GM12878 (cell line): ENCODE measurements around the gene DNMBP. TPM values are rescaled to one million over a fixed set of nuclear protein-coding genes. Genes with fewer than 3 reads are reported as not detected.

Experiments
- ATF3 ChIP-seq: IDR thresholded peaks from 2 replicates; pipeline ENCODE4 v1.6.1; 2011; ENCODE audit warnings: low read depth, mild to moderate bottlenecking, low read length, moderate library complexity, borderline replicate concordance; ENCODE audit errors: extremely low read depth
- BACH1 ChIP-seq: fragments of 450-650 bp; IDR thresholded peaks from 2 replicates; pipeline ENCODE4 v1.6.1; 2017; ENCODE audit warnings: mild to moderate bottlenecking, borderline replicate concordance
- CTCF ChIP-seq, 3 experiments: IDR thresholded peaks in 2 of 3; conservative IDR thresholded peaks in 1 of 3; 2 replicates each; pipeline ENCODE4 v1.5.1; 2011; ENCODE audit warnings: low read depth in 3 of 3, low read length in 3 of 3, mild to moderate bottlenecking in 3 of 3, control low read depth in 2 of 3, moderate library complexity in 2 of 3, inconsistent platforms in 1 of 3, mixed read lengths in 1 of 3; ENCODE audit not compliant: control insufficient read depth in 2 of 3, insufficient read depth in 1 of 3; ENCODE audit errors: extremely low read depth in 1 of 3
- HDAC6 ChIP-seq: fragments of 200-600 bp; sonication (generic); IDR thresholded peaks from one replicate; pipeline ENCODE4 v1.8.0; 2017; ENCODE audit warnings: antibody characterized with exemption; ENCODE audit not compliant: unreplicated experiment
- MYB ChIP-seq: fragments of 150-350 bp; IDR thresholded peaks from 2 replicates; pipeline ENCODE4 v1.6.1; 2014; ENCODE audit warnings: mild to moderate bottlenecking, low read depth, low read length, borderline replicate concordance
- NFYA ChIP-seq: IDR thresholded peaks from 2 replicates; pipeline ENCODE4 v1.6.1; 2011; ENCODE audit warnings: low read depth, mild to moderate bottlenecking, low read length, improper control_type of control experiment, borderline replicate concordance
- NR2C1 ChIP-seq: fragments of 450-650 bp; IDR thresholded peaks from 2 replicates; pipeline ENCODE4 v1.6.1; 2017; ENCODE audit warnings: antibody characterized with exemption, mild to moderate bottlenecking, moderate library complexity
- RCOR1 ChIP-seq: conservative IDR thresholded peaks from 2 replicates; pipeline ENCODE4 v1.6.1; 2012; ENCODE audit warnings: low read depth, low read length, improper control_type of control experiment
- SMAD5 ChIP-seq: IDR thresholded peaks from 2 replicates; pipeline ENCODE4 v1.6.1; 2016; ENCODE audit warnings: antibody characterized with exemption, low read depth
- STAT3 ChIP-seq: IDR thresholded peaks from 2 replicates; pipeline ENCODE4 v1.6.1; 2011; ENCODE audit warnings: low read depth, low read length, improper control_type of control experiment
- TAF1 ChIP-seq: IDR thresholded peaks from 2 replicates; pipeline ENCODE4 v1.6.1; 2011; ENCODE audit warnings: mild to moderate bottlenecking, low read depth, low read length, borderline replicate concordance
- YBX1 ChIP-seq: fragments of 450-650 bp; IDR thresholded peaks from 2 replicates; pipeline ENCODE4 v1.6.1; 2016; ENCODE audit warnings: antibody characterized with exemption
- ZBTB4 ChIP-seq: fragments of 450-650 bp; formaldehyde crosslinking; IDR thresholded peaks from 2 replicates; pipeline ENCODE4 v1.4.0; 2022; ENCODE audit warnings: mild to moderate bottlenecking, moderate library complexity
- ZNF24 ChIP-seq: fragments of 450-650 bp; IDR thresholded peaks from 2 replicates; pipeline ENCODE4 v1.6.1; 2017; ENCODE audit warnings: antibody characterized with exemption, mild to moderate bottlenecking
- polyA plus RNA-seq, 11 experiments: library from polyadenylated mRNA; depleted of rRNA in 4 of 11; unstranded in 6 of 11; stranded (reverse) in 5 of 11; fragments of >200 nt; fragmentation: Nextera tagmentation in 4 of 11; fragmentation: Illumina TruSeq in 1 of 11; extraction: Ambion mirVana in 4 of 11; extraction: Trizol in 1 of 11; gene quantifications; 1 replicate in 1 of 11; 2 replicates in 10 of 11; pipeline versions ENCODE4 v1.2.1 to v1.2.3, GENCODE V29; 2011 to 2016; ENCODE audit warnings: inconsistent platforms in 2 of 11, missing spikeins in 2 of 11, low read depth in 1 of 11
- total RNA-seq, 4 experiments: library from RNA; depleted of rRNA in 3 of 4; stranded (reverse); fragments of >200 nt in 3 of 4; fragmentation: Illumina TruSeq in 1 of 4; extraction: Trizol in 1 of 4; gene quantifications; 2 replicates each; pipeline versions ENCODE4 v1.2.1 to v1.2.3, GENCODE V29; 2013 to 2021

DNMBP gene
- total and polyA plus RNA-seq, 10 of the 15 experiments (the other 5 are each of a cell fraction or from before 2014, with no cell fraction given) = 7.1 to 45.0 (median 22.0) TPM

GRCh38 chr10:100046021-100046486, 36.3 kb upstream of the DNMBP start (continued):
- TF ChIP-seq MYB = no peak
- TF ChIP-seq HDAC6 = no peak
- no peak for TF ChIP-seq NR2C1
- no peak for TF ChIP-seq ATF3
- no peak for TF ChIP-seq STAT3
- TF ChIP-seq BACH1 = no peak
- no peak for TF ChIP-seq RCOR1
- TF ChIP-seq TAF1 = no peak
- peak; percentile 90 to 95 (median 91) for TF ChIP-seq CTCF (IDR thresholded peaks at IDR 0.05 in 2 of 3, conservative IDR thresholded peaks at IDR 0.05 in 1 of 3; ENCODE audit: control insufficient read depth in 2 of 3, extremely low read depth in 1 of 3, insufficient read depth in 1 of 3, low read depth in 3 of 3, low read length in 3 of 3)
- TF ChIP-seq ZBTB4 (CRISPR knock-in tag) = no peak
- no peak for TF ChIP-seq YBX1
- no peak for TF ChIP-seq ZNF24
- TF ChIP-seq NFYA = no peak
- no peak for TF ChIP-seq SMAD5
